H1 (cell line): ENCODE results near the gene ZFP3. TPM values are rescaled to one million over a fixed set of nuclear protein-coding genes. Genes with fewer than 3 reads are reported as not detected.

Experiments used
- JUND ChIP-seq: IDR thresholded peaks from 2 replicates; pipeline ENCODE4 v1.6.1; 2011; ENCODE audit warnings: mild to moderate bottlenecking, improper control_type of control experiment, low read length
- KDM1A ChIP-seq: fragments of 200-600, 300-600 bp; sonication (generic); IDR thresholded peaks from 2 replicates; pipeline ENCODE4 v1.7.1; 2016; ENCODE audit warnings: mild to moderate bottlenecking, low read length, borderline replicate concordance
- NANOG ChIP-seq: IDR thresholded peaks from 2 replicates; pipeline ENCODE4 v1.6.1; 2011; ENCODE audit warnings: low read length, low read depth, mild to moderate bottlenecking, inconsistent platforms; ENCODE audit not compliant: insufficient read depth, poor library complexity, severe bottlenecking
- TAF7 ChIP-seq: optimal IDR thresholded peaks from 2 replicates; pipeline ENCODE3; 2011; ENCODE audit warnings: low read depth, mild to moderate bottlenecking, inconsistent platforms, low read length, moderate library complexity, borderline replicate concordance
- TBP ChIP-seq: IDR thresholded peaks from 2 replicates; pipeline ENCODE4 v1.6.1; 2011; ENCODE audit warnings: low read depth, low read length, improper control_type of control experiment
- polyA plus RNA-seq, 7 experiments: library from polyadenylated mRNA; depleted of rRNA in 3 of 7; stranded (reverse) in 5 of 7; unstranded in 2 of 7; fragments of >200 nt in 5 of 7; fragments of 200-250 nt in 2 of 7; gene quantifications; 1 replicate in 5 of 7; 2 replicates in 1 of 7; 4 replicates in 1 of 7; pipeline versions ENCODE4 v1.2.1 to v1.2.3, GENCODE V29; 2011 to 2013; ENCODE audit warnings: missing spikeins in 2 of 7, mixed read lengths in 2 of 7
- total RNA-seq: library from RNA; stranded (reverse); fragmentation: NEBNext Ultra II Directional; extraction: Animal tissue kit (Norgen Biotek cat#: 25700); gene quantifications from 2 replicates; pipeline ENCODE4 v1.2.1, GENCODE V29; 2021

Gene ZFP3
- total and polyA plus RNA-seq, 2 of the 8 experiments (the other 6 are each of a cell fraction or from before 2014, with no cell fraction given) = 0.15 to 0.44 TPM

DNA sequence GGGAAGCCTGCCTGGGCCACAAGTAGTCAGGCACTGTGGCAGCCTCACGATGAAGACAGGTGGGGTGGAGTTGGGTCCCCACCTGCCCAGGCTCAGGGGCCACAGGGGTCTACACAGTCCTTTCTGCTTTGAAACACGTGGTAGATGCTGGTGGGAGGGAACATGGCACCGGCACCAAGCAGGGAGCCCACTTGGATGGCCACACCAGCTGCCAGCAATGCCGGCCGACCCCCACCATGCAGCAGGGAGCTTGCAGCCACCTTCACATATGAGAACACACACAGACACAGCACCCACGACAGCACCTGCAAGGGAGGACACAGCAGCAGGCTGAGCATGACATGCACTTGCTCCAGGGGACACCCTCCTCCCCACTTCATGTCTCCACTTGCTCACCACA lies 45.4 kb upstream of the ZFP3 start (continued):
- TF ChIP-seq TAF7 (no peak), NANOG (no peak), JUND (no peak), TBP (no peak), KDM1A (no peak)
